Sigmoid colon (tissue), 7 donors: ENCODE results near the gene CATSPERB. TPM values are rescaled to one million over a fixed set of nuclear protein-coding genes. Genes with fewer than 3 reads are reported as not detected.

Experiments
- DNase-seq: peaks from one replicate; pipeline ENCODE4 v3.0.0-alpha.2; 2019
- H3K27ac ChIP-seq, 4 donors: fragments of 200-600 bp; sonication (generic); one replicate each; pipeline ENCODE4 v1.5.1; 2016 to 2019; ENCODE audit warnings: mild to moderate bottlenecking in 1 of 4
- H3K27me3 ChIP-seq, 3 donors: fragments of 200-600 bp; sonication (generic); one replicate each; pipeline ENCODE4 v1.5.1; 2019; ENCODE audit warnings: mild to moderate bottlenecking in 1 of 3
- H3K36me3 ChIP-seq, 4 donors: fragments of 200-600 bp; sonication (generic); one replicate each; pipeline ENCODE4 v1.5.1; 2016 to 2019
- H3K4me1 ChIP-seq, 4 donors: fragments of 200-600 bp; sonication (generic); one replicate each; pipeline ENCODE4 v1.5.1; 2017 to 2019
- H3K4me3 ChIP-seq, 4 donors: fragments of 200-600 bp; sonication (generic); one replicate each; pipeline ENCODE4 v1.5.1; 2017 to 2019; ENCODE audit warnings: mild to moderate bottlenecking in 2 of 4, moderate library complexity in 1 of 4
- H3K9me3 ChIP-seq, 4 donors: fragments of 200-600 bp in 3 of 4; sonication (generic) in 3 of 4; one replicate each; pipeline versions ENCODE4 v1.5.1 to v1.6.1; 2013 to 2019
- CTCF ChIP-seq, 4 experiments: fragments of 450-650 bp in 3 of 4; fragments of 200-600 bp in 1 of 4; IDR thresholded peaks; one replicate each; pipeline ENCODE4 v1.5.1; 2016 to 2019; ENCODE audit warnings: antibody characterized with exemption in 4 of 4, mild to moderate bottlenecking in 3 of 4, moderate library complexity in 2 of 4
- EP300 ChIP-seq, 4 donors: sonication (generic); formaldehyde crosslinking; IDR thresholded peaks; one replicate each; pipeline ENCODE4 v1.6.1; 2017; ENCODE audit warnings: antibody characterized with exemption in 4 of 4
- POLR2A ChIP-seq, 2 donors: fragments of 450-650 bp; IDR thresholded peaks; one replicate each; pipeline ENCODE4 v1.6.1; 2016; ENCODE audit warnings: antibody characterized with exemption in 2 of 2, mild to moderate bottlenecking in 2 of 2, moderate library complexity in 2 of 2
- POLR2AphosphoS5 ChIP-seq, 4 donors: sonication (generic); formaldehyde crosslinking; IDR thresholded peaks; one replicate each; pipeline ENCODE4 v1.6.1; 2017; ENCODE audit warnings: antibody characterized with exemption in 4 of 4
- WGBS, 2 donors: extraction: QIAGEN DNeasy Blood & Tissue Kit; methylation state at CpG; one replicate each; pipeline ENCODE4 v1.1.7; 2013; 5-methylcytosine and 5-hydroxymethylcytosine counted together
- intact Hi-C: fragments of 100-400 bp; cut with DNase I; formaldehyde crosslinking; loops from one replicate; pipeline ENCODE4 v1.15.1; 2023
- polyA plus RNA-seq, 3 donors: library from polyadenylated mRNA; stranded (reverse); fragments of 200-250 nt; gene quantifications; one replicate each; pipeline ENCODE4 v1.2.3, GENCODE V29; 2013
- total RNA-seq, 4 donors: library from RNA; depleted of rRNA; stranded (reverse); fragments of >200 nt; gene quantifications; one replicate each; pipeline ENCODE4 v1.1.0, GENCODE V29; 2016
- donor health status: healthy with polysubstance abuse.
- donor health status: Bipolar disorder and iron deficiency.
- donor health status: healthy.

Gene CATSPERB
- total and polyA plus RNA-seq, 7 donors = 0.14 to 6.7 (median 1.4) TPM

- Histone ChIP-seq H3K27me3 (no peaks in the 10 kb centered on the region), H3K4me3 (no peak overlapping the region), H3K36me3 (no peaks in the 10 kb centered on the region), H3K27ac (peak overlapping the region in 1 of 4 donors; percentile 68), H3K9me3 (no peaks in the 10 kb centered on the region), H3K4me1 (peaks cover 0 to 53% (median 19%) of the 10 kb centered on the region in 4 donors)
- TF ChIP-seq POLR2AphosphoS5 (IDR thresholded peaks at IDR 0.05) = no peak
- no peak for TF ChIP-seq CTCF (IDR thresholded peaks at IDR 0.05)
- no peak for TF ChIP-seq EP300 (IDR thresholded peaks at IDR 0.05)
- no peak for TF ChIP-seq POLR2A (IDR thresholded peaks at IDR 0.05)
- intact Hi-C loops = no loop called here
- no peak for DNase-seq
- WGBS, 2 donors = 66 to 90% methylated on average over 2 of the region's 2 CpGs
Measured at GRCh38 chr14:91731018-91731417, 868 bp downstream of the CATSPERB start.

- no peak for DNase-seq
- peak overlapping the region in 1 of 4 donors; percentile 68 for H3K27ac ChIP-seq
- 88 to 89% methylated on average over 3 of the region's 3 CpGs for WGBS, 2 donors
- H3K36me3 ChIP-seq = no peaks in the 10 kb centered on the region
- no peaks in the 10 kb centered on the region for H3K9me3 ChIP-seq
- no peaks in the 10 kb centered on the region for H3K27me3 ChIP-seq
- H3K4me3 ChIP-seq = no peak overlapping the region
- peaks cover 0 to 53% (median 19%) of the 10 kb centered on the region in 4 donors for H3K4me1 ChIP-seq
- peak in 1 of 4 donors; percentile 26 for TF ChIP-seq POLR2AphosphoS5 (IDR thresholded peaks at IDR 0.05)
- TF ChIP-seq POLR2A (IDR thresholded peaks at IDR 0.05) = no peak
- TF ChIP-seq EP300 (IDR thresholded peaks at IDR 0.05) = no peak
- intact Hi-C loops = no loop called here
Measured at GRCh38 chr14:91729756-91730155, 2.1 kb downstream of the CATSPERB start.

- no peak for TF ChIP-seq EP300 (IDR thresholded peaks at IDR 0.05)
- TF ChIP-seq POLR2A (IDR thresholded peaks at IDR 0.05) = no peak
- no peak for TF ChIP-seq CTCF (IDR thresholded peaks at IDR 0.05)
- no peak for TF ChIP-seq POLR2AphosphoS5 (IDR thresholded peaks at IDR 0.05)
- Histone ChIP-seq H3K9me3 (no peaks in the 10 kb centered on the region), H3K36me3 (no peaks in the 10 kb centered on the region), H3K27me3 (no peaks in the 10 kb centered on the region), H3K27ac (peak overlapping the region in 1 of 4 donors; percentile 49), H3K4me3 (no peak overlapping the region), H3K4me1 (peaks cover 0 to 53% (median 19%) of the 10 kb centered on the region in 4 donors)
- intact Hi-C loops = no loop called here
- 74 to 87% methylated on average over 4 of the region's 4 CpGs for WGBS, 2 donors
- no peak for DNase-seq
Measured at GRCh38 chr14:91728616-91729183, 3.2 kb downstream of the CATSPERB start.

- H3K27me3 ChIP-seq = no peaks in the 10 kb centered on the region
- intact Hi-C loops = no loop called here
- H3K4me3 ChIP-seq = no peak overlapping the region
- DNase-seq = no peak
- H3K4me1 ChIP-seq = peaks cover 0 to 38% (median 13%) of the 10 kb centered on the region in 4 donors
- no peaks in the 10 kb centered on the region for H3K9me3 ChIP-seq
- 83 to 89% methylated on average over 2 of the region's 2 CpGs for WGBS, 2 donors
- H3K36me3 ChIP-seq = no peaks in the 10 kb centered on the region
- TF ChIP-seq CTCF (IDR thresholded peaks at IDR 0.05) (no peak), EP300 (IDR thresholded peaks at IDR 0.05) (no peak), POLR2AphosphoS5 (IDR thresholded peaks at IDR 0.05) (no peak), POLR2A (IDR thresholded peaks at IDR 0.05) (no peak)
- H3K27ac ChIP-seq = peak overlapping the region in 2 of 4 donors; percentile 17 to 49
Measured at GRCh38 chr14:91727121-91727520, 4.8 kb downstream of the CATSPERB start.

- Histone ChIP-seq H3K4me1 (peaks cover 0 to 21% (median 9%) of the 10 kb centered on the region in 4 donors), H3K36me3 (no peaks in the 10 kb centered on the region), H3K27me3 (no peaks in the 10 kb centered on the region), H3K27ac (no peak overlapping the region), H3K9me3 (no peaks in the 10 kb centered on the region), H3K4me3 (no peak overlapping the region)
- intact Hi-C loops = no loop called here
- TF ChIP-seq CTCF (IDR thresholded peaks at IDR 0.05) (no peak), EP300 (IDR thresholded peaks at IDR 0.05) (no peak), POLR2A (IDR thresholded peaks at IDR 0.05) (no peak), POLR2AphosphoS5 (IDR thresholded peaks at IDR 0.05) (no peak)
- DNase-seq = no peak
- WGBS, 2 donors = 91 to 92% methylated on average over 2 of the region's 2 CpGs
Measured at GRCh38 chr14:91723501-91723900, 8.4 kb downstream of the CATSPERB start.
